Uterus (tissue), 4 donors: ENCODE measurements around the gene FPGT. TPM values are rescaled to one million over a fixed set of nuclear protein-coding genes. Genes with fewer than 3 reads are reported as not detected.
"Not testable (repeated sequence)": the region's sequence is repeated elsewhere in the genome, so short reads cannot be mapped to it uniquely, and the experiment has no call there.

Experiments
- DNase-seq, 2 donors: peaks; one replicate each; pipeline ENCODE4 v3.0.0-alpha.2; 2019 to 2020
- H3K27ac ChIP-seq, 2 donors: fragments of 200-600 bp; sonication (generic); 1 replicate in 1 of 2; 2 replicates in 1 of 2; pipeline ENCODE4 v1.5.1; 2016 to 2018
- H3K27me3 ChIP-seq, 2 donors: fragments of 200-600 bp; sonication (generic); one replicate each; pipeline ENCODE4 v1.5.1; 2018 to 2019; ENCODE audit warnings: control low read depth in 1 of 2
- H3K36me3 ChIP-seq, 2 donors: fragments of 200-600 bp; sonication (generic); one replicate each; pipeline ENCODE4 v1.5.1; 2019; ENCODE audit warnings: control low read depth in 1 of 2
- H3K4me1 ChIP-seq, 2 donors: fragments of 200-600 bp; sonication (generic); one replicate each; pipeline ENCODE4 v1.5.1; 2018 to 2019; ENCODE audit warnings: control low read depth in 1 of 2
- H3K4me3 ChIP-seq, 2 donors: fragments of 200-600 bp; sonication (generic); 1 replicate in 1 of 2; 2 replicates in 1 of 2; pipeline ENCODE4 v1.5.1; 2018 to 2019; ENCODE audit warnings: mild to moderate bottlenecking in 1 of 2
- H3K9me3 ChIP-seq, 2 donors: fragments of 200-600 bp; sonication (generic); one replicate each; pipeline ENCODE4 v1.5.1; 2019; ENCODE audit warnings: control low read depth in 1 of 2
- CTCF ChIP-seq, 4 experiments: fragments of 200-600 bp in 2 of 4; fragments of 450-650 bp in 2 of 4; sonication (generic) in 2 of 4; IDR thresholded peaks; one replicate each; pipeline ENCODE4 v1.5.1; 2016 to 2019; ENCODE audit warnings: antibody characterized with exemption in 4 of 4, mild to moderate bottlenecking in 2 of 4, moderate library complexity in 1 of 4
- POLR2A ChIP-seq, 2 donors: fragments of 450-650 bp; IDR thresholded peaks; one replicate each; pipeline ENCODE4 v1.6.1; 2016; ENCODE audit warnings: antibody characterized with exemption in 2 of 2, mild to moderate bottlenecking in 1 of 2, moderate library complexity in 1 of 2
- intact Hi-C: fragments of 100-400 bp; cut with DNase I; formaldehyde crosslinking; loops from one replicate; pipeline ENCODE4 v1.15.1; 2023; ENCODE audit warnings: low total_unique reads
- total RNA-seq, 4 donors: library from RNA; depleted of rRNA in 3 of 4; stranded (reverse); fragments of >200 nt in 3 of 4; gene quantifications; one replicate each; pipeline versions ENCODE4 v1.1.0 to v1.2.4, GENCODE V29; 2014 to 2023
- donor health status: DM: yes; HTN: yes; CAD: no.

FPGT gene
- total RNA-seq, 4 donors from 2014 or later, result 16.1 to 55.0 (median 17.7) TPM

DNA sequence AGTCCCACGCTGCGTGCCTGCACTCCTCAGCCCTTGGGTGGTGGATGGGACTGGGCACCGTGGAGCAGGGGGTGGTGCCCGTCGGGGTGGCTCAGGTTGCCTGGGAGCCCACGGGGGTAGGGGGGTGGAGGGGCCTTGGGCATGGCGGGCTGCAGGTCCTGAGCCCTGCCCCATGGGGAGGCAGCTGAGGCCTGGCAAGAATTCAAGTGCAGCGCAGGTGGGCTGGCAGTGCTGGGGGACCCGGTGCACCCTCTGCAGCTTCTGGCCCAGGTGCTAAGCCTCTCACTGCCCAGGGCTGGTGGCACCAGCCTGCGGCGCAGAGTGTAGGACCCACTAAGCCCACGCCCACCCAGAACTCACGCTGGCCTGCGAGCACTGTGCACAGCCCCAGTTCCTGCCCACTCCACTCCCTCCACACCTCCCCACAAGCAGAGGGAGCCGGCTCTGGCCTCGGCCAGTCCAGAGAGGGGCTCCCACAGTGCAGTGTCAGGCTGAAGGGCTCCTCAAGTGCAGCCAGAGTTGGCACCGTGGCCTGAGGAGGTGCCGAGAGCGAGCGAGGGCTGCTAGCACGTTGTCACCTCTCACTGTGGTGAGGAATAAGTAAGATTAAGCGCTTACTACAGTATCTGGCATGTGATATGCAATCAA lies 50.0 kb downstream of the FPGT start:
- no peak overlapping the region for H3K27ac ChIP-seq
- H3K4me3 ChIP-seq, result no peak overlapping the region
- H3K4me1 ChIP-seq, result no peaks in the 10 kb centered on the region
- H3K9me3 ChIP-seq, result no peaks in the 10 kb centered on the region
- intact Hi-C loops, result no loop called here
- H3K36me3 ChIP-seq, result no peaks in the 10 kb centered on the region
- TF ChIP-seq POLR2A (IDR thresholded peaks at IDR 0.05) (no peak), CTCF (IDR thresholded peaks at IDR 0.05) (no peak)
- no peaks in the 10 kb centered on the region for H3K27me3 ChIP-seq
- DNase-seq, result no peak

DNA sequence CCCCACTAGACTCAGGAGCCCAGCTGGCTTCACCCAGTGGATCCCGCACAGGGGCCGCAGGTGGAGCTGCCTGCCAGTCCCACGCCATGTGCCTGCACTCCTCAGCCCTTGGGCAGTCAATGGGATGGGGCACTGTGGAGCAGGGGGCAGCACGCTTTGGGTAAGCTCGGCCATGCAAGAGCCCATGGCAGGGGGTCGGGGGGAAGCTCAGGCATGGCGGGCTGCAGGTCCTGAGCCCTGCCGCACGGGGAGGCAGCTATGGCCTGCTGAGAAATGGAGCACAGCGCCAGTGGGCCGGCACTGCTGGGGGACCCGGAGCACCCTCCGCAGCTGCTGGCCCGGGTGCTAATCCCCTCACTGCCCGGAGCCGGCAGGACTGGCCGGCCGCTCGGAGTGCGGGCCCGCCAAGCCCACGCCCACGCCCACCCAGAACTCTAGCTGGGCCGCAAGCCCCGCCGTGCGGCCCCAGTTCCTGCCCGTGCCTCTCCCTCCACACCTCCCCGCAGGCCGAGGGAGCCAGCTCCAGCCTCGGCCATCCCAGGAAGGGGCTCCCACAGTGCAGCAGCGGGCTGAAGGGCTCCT lies 55.3 kb downstream of the FPGT start:
- intact Hi-C loops, H3K4me3 ChIP-seq, DNase-seq, H3K4me1 ChIP-seq, H3K27ac ChIP-seq, H3K9me3 ChIP-seq, H3K36me3 ChIP-seq, H3K27me3 ChIP-seq: not testable (repeated sequence)

Other genes with a start within 250 kb of the FPGT start
- 1 to 10 TPM in 1 of 4 donors, under 1 TPM in 1, not detected in 2; 0.49 to 2.6 TPM for gene LRRIQ3, start 66 bp upstream of the FPGT start, total RNA-seq
- 1 to 10 TPM in 2 of 4 donors, under 1 TPM in 1, not detected in 1; 0.26 to 5.3 (median 1.5) TPM for gene TNNI3K, start 37.1 kb downstream of the FPGT start, total RNA-seq